SK-N-MC (cell line): ENCODE data around the gene CGN.

Experiments
- EZH2 ChIP-seq: fragments of 200-600 bp; sonication (generic); IDR thresholded peaks from one replicate; pipeline ENCODE4 v1.6.1; 2017; ENCODE audit warnings: antibody characterized with exemption
- POLR2AphosphoS5 ChIP-seq: IDR thresholded peaks from 2 replicates; pipeline ENCODE4 v1.6.1; 2012; ENCODE audit warnings: mild to moderate bottlenecking, low read depth, low read length, borderline replicate concordance

GRCh38 chr1:151516031-151516511 lies 4.9 kb downstream of the CGN start:
- TF ChIP-seq EZH2 (no peak), POLR2AphosphoS5 (no peak)
